ENCODE measurements around the gene PARD3. TPM values are rescaled to one million over a fixed set of nuclear protein-coding genes. Genes with fewer than 3 reads are reported as not detected.

PARD3 gene
- total and polyA plus RNA-seq, 4 experiments from 2014 or later = 0.13 to 0.25 TPM; not detected in 2

- no peak overlapping the region for H3K27ac Mint-ChIP-seq
- ChIA-PET CTCF (ENCODE audit: partially characterized antibody) (no interaction called here), POLR2A (ENCODE audit: partially characterized antibody) (no interaction called here)
- H3K4me1 ChIP-seq (ENCODE audit: insufficient read depth, low read length) = no peaks in the 10 kb centered on the region
- H3K4me3 ChIP-seq (ENCODE audit: low read length in 2 of 2) = no peak overlapping the region
- no peaks in the 10 kb centered on the region for H3K36me3 ChIP-seq (ENCODE audit: insufficient read depth, low read length)
- H3K27ac ChIP-seq (ENCODE audit: low read depth, low read length) = no peak overlapping the region
- no peak overlapping the region for H3K4me3 Mint-ChIP-seq
- no peaks in the 10 kb centered on the region for H3K27me3 ChIP-seq (ENCODE audit: insufficient read depth, low read length)
- peaks cover 0 to 7% (median 0%) of the 10 kb centered on the region in 4 donors for H3K4me1 Mint-ChIP-seq
- H3K9me3 ChIP-seq (ENCODE audit: control insufficient read depth in 1 of 2, low read length in 2 of 2) = no peaks in the 10 kb centered on the region
- no peaks in the 10 kb centered on the region for H3K36me3 Mint-ChIP-seq
- H3K9me3 Mint-ChIP-seq = no peaks in the 10 kb centered on the region
- peaks cover 9 to 12% of the 10 kb centered on the region in 2 donors for H3K27me3 Mint-ChIP-seq
- DNase-seq = no peak
- intact Hi-C loops (cut with micrococcal nuclease) = no loop called here
Observed at GRCh38 chr10:34291466-34292193, 523.5 kb downstream of the PARD3 start.

GRCh38 chr10:34290412-34291081 is 524.5 kb downstream of the PARD3 start:
- H3K27me3 Mint-ChIP-seq = peaks cover 11% of the 10 kb centered on the region in 2 donors

GRCh38 chr10:34288634-34289033 is 526.5 kb downstream of the PARD3 start:
- Histone ChIP-seq H3K4me1 (ENCODE audit: insufficient read depth, low read length) (no peaks in the 10 kb centered on the region), H3K27me3 (ENCODE audit: insufficient read depth, low read length) (no peaks in the 10 kb centered on the region), H3K4me3 (ENCODE audit: low read length in 2 of 2) (no peak overlapping the region), H3K36me3 (ENCODE audit: insufficient read depth, low read length) (no peaks in the 10 kb centered on the region), H3K9me3 (ENCODE audit: control insufficient read depth in 1 of 2, low read length in 2 of 2) (no peaks in the 10 kb centered on the region), H3K27ac (ENCODE audit: low read depth, low read length) (no peak overlapping the region)
- no peak for DNase-seq
- H3K27ac Mint-ChIP-seq = no peak overlapping the region
- H3K4me1 Mint-ChIP-seq = peaks cover 0 to under 1% (median 0%) of the 10 kb centered on the region in 4 donors
- no peaks in the 10 kb centered on the region for H3K36me3 Mint-ChIP-seq
- ChIA-PET CTCF (ENCODE audit: partially characterized antibody) (no interaction called here), POLR2A (ENCODE audit: partially characterized antibody) (no interaction called here)
- H3K4me3 Mint-ChIP-seq = no peak overlapping the region
- intact Hi-C loops (cut with micrococcal nuclease) = no loop called here
- peaks cover 5 to 6% of the 10 kb centered on the region in 2 donors for H3K27me3 Mint-ChIP-seq
- no peaks in the 10 kb centered on the region for H3K9me3 Mint-ChIP-seq

More at GRCh38 chr10:34290412-34291081, 524.5 kb downstream of the PARD3 start:
- H3K9me3 Mint-ChIP-seq = no peaks in the 10 kb centered on the region
- Histone ChIP-seq H3K4me3 (ENCODE audit: low read length in 2 of 2) (no peak overlapping the region), H3K9me3 (ENCODE audit: control insufficient read depth in 1 of 2, low read length in 2 of 2) (no peaks in the 10 kb centered on the region), H3K36me3 (ENCODE audit: insufficient read depth, low read length) (no peaks in the 10 kb centered on the region), H3K27me3 (ENCODE audit: insufficient read depth, low read length) (no peaks in the 10 kb centered on the region), H3K27ac (ENCODE audit: low read depth, low read length) (no peak overlapping the region), H3K4me1 (ENCODE audit: insufficient read depth, low read length) (no peaks in the 10 kb centered on the region)
- H3K4me3 Mint-ChIP-seq = no peak overlapping the region
- H3K36me3 Mint-ChIP-seq = no peaks in the 10 kb centered on the region
- ChIA-PET POLR2A (ENCODE audit: partially characterized antibody) (no interaction called here), CTCF (ENCODE audit: partially characterized antibody) (no interaction called here)
- peak overlapping the region in 1 of 7 donors; percentile 24 for H3K27ac Mint-ChIP-seq
- DNase-seq = no peak
- H3K4me1 Mint-ChIP-seq = peaks cover 0 to 7% (median 0%) of the 10 kb centered on the region in 4 donors
- intact Hi-C loops (cut with micrococcal nuclease) = no loop called here

- H3K27me3 Mint-ChIP-seq = peaks cover 4 to 7% of the 10 kb centered on the region in 2 donors
- no peaks in the 10 kb centered on the region for H3K9me3 ChIP-seq (ENCODE audit: control insufficient read depth in 1 of 2, low read length in 2 of 2)
- H3K27ac Mint-ChIP-seq = no peak overlapping the region
- no peak overlapping the region for H3K4me3 Mint-ChIP-seq
- H3K27ac ChIP-seq (ENCODE audit: low read depth, low read length) = no peak overlapping the region
- intact Hi-C loops (cut with micrococcal nuclease) = no loop called here
- H3K36me3 ChIP-seq (ENCODE audit: insufficient read depth, low read length) = no peaks in the 10 kb centered on the region
- no peaks in the 10 kb centered on the region for H3K9me3 Mint-ChIP-seq
- ChIA-PET CTCF (ENCODE audit: partially characterized antibody) (no interaction called here), POLR2A (ENCODE audit: partially characterized antibody) (no interaction called here)
- no peaks in the 10 kb centered on the region for H3K4me1 ChIP-seq (ENCODE audit: insufficient read depth, low read length)
- H3K4me3 ChIP-seq (ENCODE audit: low read length in 2 of 2) = no peak overlapping the region
- H3K27me3 ChIP-seq (ENCODE audit: insufficient read depth, low read length) = no peaks in the 10 kb centered on the region
- DNase-seq = no peak
- H3K36me3 Mint-ChIP-seq = no peaks in the 10 kb centered on the region
- H3K4me1 Mint-ChIP-seq = no peaks in the 10 kb centered on the region
Observed at GRCh38 chr10:34286136-34286739, 528.9 kb downstream of the PARD3 start.

- no peak overlapping the region for H3K27ac ChIP-seq (ENCODE audit: low read depth, low read length)
- Mint-ChIP-seq H3K4me1 (no peaks in the 10 kb centered on the region), H3K9me3 (no peaks in the 10 kb centered on the region), H3K4me3 (no peak overlapping the region), H3K36me3 (no peaks in the 10 kb centered on the region), H3K27me3 (peaks cover 8 to 10% of the 10 kb centered on the region in 2 donors), H3K27ac (peak overlapping the region in 1 of 7 donors; percentile 25)
- intact Hi-C loops (cut with micrococcal nuclease) = no loop called here
- DNase-seq = no peak
- CTCF ChIA-PET (ENCODE audit: partially characterized antibody) = no interaction called here
- H3K27me3 ChIP-seq (ENCODE audit: insufficient read depth, low read length) = peaks cover 3% of the 10 kb centered on the region
- POLR2A ChIA-PET (ENCODE audit: partially characterized antibody) = no interaction called here
- H3K4me1 ChIP-seq (ENCODE audit: insufficient read depth, low read length) = no peaks in the 10 kb centered on the region
- no peaks in the 10 kb centered on the region for H3K9me3 ChIP-seq (ENCODE audit: control insufficient read depth in 1 of 2, low read length in 2 of 2)
- no peaks in the 10 kb centered on the region for H3K36me3 ChIP-seq (ENCODE audit: insufficient read depth, low read length)
- no peak overlapping the region for H3K4me3 ChIP-seq (ENCODE audit: low read length in 2 of 2)
Observed at GRCh38 chr10:34281661-34282582, 533.2 kb downstream of the PARD3 start.

- no peak overlapping the region for H3K4me3 ChIP-seq (ENCODE audit: low read length in 2 of 2)
- H3K27ac ChIP-seq (ENCODE audit: low read depth, low read length) = no peak overlapping the region
- no peaks in the 10 kb centered on the region for H3K9me3 Mint-ChIP-seq
- no peaks in the 10 kb centered on the region for H3K4me1 ChIP-seq (ENCODE audit: insufficient read depth, low read length)
- DNase-seq = no peak
- CTCF ChIA-PET (ENCODE audit: partially characterized antibody) = no interaction called here
- no peak overlapping the region for H3K27ac Mint-ChIP-seq
- no peaks in the 10 kb centered on the region for H3K36me3 ChIP-seq (ENCODE audit: insufficient read depth, low read length)
- H3K4me1 Mint-ChIP-seq = no peaks in the 10 kb centered on the region
- intact Hi-C loops (cut with micrococcal nuclease) = no loop called here
- peaks cover 5 to 6% of the 10 kb centered on the region in 2 donors for H3K27me3 Mint-ChIP-seq
- H3K9me3 ChIP-seq (ENCODE audit: control insufficient read depth in 1 of 2, low read length in 2 of 2) = no peaks in the 10 kb centered on the region
- no peak overlapping the region for H3K4me3 Mint-ChIP-seq
- POLR2A ChIA-PET (ENCODE audit: partially characterized antibody) = no interaction called here
- H3K27me3 ChIP-seq (ENCODE audit: insufficient read depth, low read length) = peaks cover 3% of the 10 kb centered on the region
- no peaks in the 10 kb centered on the region for H3K36me3 Mint-ChIP-seq
Observed at GRCh38 chr10:34280599-34281374, 534.3 kb downstream of the PARD3 start.

Data from CD4-positive, alpha-beta memory T cell (primary cell).